CD4-positive, CD25-positive, alpha-beta regulatory T cell (primary cell): ENCODE results near the gene MYPN. TPM values are rescaled to one million over a fixed set of nuclear protein-coding genes. Genes with fewer than 3 reads are reported as not detected.
A peak's percentile ranks its signal among the peaks of the same experiment; 100 is the strongest.

Source experiments
- ATAC-seq, 2 donors: fragments of 150-1000 bp; cut with Tn5 transposase; one replicate each; pipeline ENCODE4 v1.10.0; 2021; ENCODE audit warnings: low read depth in 2 of 2, moderate number of reproducible peaks in 2 of 2, moderate library complexity in 1 of 2
- DNase-seq, 3 donors: peaks; one replicate each; pipeline versions ENCODE4 v3.0.0 to v3.0.0-alpha.2; 2012 to 2022; ENCODE audit warnings: mixed read lengths in 1 of 3
- H3K27ac ChIP-seq: one replicate; pipeline ENCODE4 v1.7.0; 2013; ENCODE audit warnings: mild to moderate bottlenecking, low read length; ENCODE audit not compliant: insufficient read depth, poor library complexity, severe bottlenecking
- H3K27me3 ChIP-seq: one replicate; pipeline ENCODE4 v1.7.0; 2013; ENCODE audit warnings: low read length; ENCODE audit not compliant: control insufficient read depth, insufficient read depth
- H3K36me3 ChIP-seq: one replicate; pipeline ENCODE4 v1.7.0; 2013; ENCODE audit warnings: mild to moderate bottlenecking, low read length, moderate library complexity; ENCODE audit not compliant: control insufficient read depth, insufficient read depth
- H3K4me1 ChIP-seq: 2 replicates; pipeline ENCODE4 v1.7.0; 2013; ENCODE audit warnings: mild to moderate bottlenecking, low read length; ENCODE audit not compliant: insufficient read depth, control insufficient read depth, poor library complexity, severe bottlenecking
- H3K4me3 ChIP-seq: one replicate; pipeline ENCODE4 v1.7.0; 2013; ENCODE audit warnings: low read depth, mild to moderate bottlenecking, low read length, moderate library complexity
- H3K9me3 ChIP-seq, 2 experiments: 1 replicate in 1 of 2; 2 replicates in 1 of 2; pipeline ENCODE4 v1.7.0; 2013; ENCODE audit warnings: low read length in 2 of 2, mild to moderate bottlenecking in 1 of 2, moderate library complexity in 1 of 2; ENCODE audit not compliant: control insufficient read depth in 2 of 2
- H3K27ac Mint-ChIP-seq, 3 donors: one replicate each; pipeline ENCODE4 v1.8.0; 2020 to 2022; ENCODE audit warnings: mild to moderate bottlenecking in 3 of 3, mixed read lengths in 3 of 3, moderate library complexity in 2 of 3
- H3K27me3 Mint-ChIP-seq: one replicate; pipeline ENCODE4 v1.8.0; 2022; ENCODE audit warnings: mild to moderate bottlenecking, mixed read lengths
- H3K36me3 Mint-ChIP-seq: one replicate; pipeline ENCODE4 v1.8.0; 2020; ENCODE audit warnings: mixed read lengths
- H3K4me1 Mint-ChIP-seq, 4 donors: one replicate each; pipeline ENCODE4 v1.8.0; 2020 to 2022; ENCODE audit warnings: mixed read lengths in 4 of 4, mild to moderate bottlenecking in 1 of 4
- H3K4me3 Mint-ChIP-seq, 4 donors: one replicate each; pipeline ENCODE4 v1.8.0; 2020 to 2022; ENCODE audit warnings: mild to moderate bottlenecking in 4 of 4, mixed read lengths in 4 of 4, moderate library complexity in 3 of 4
- H3K9me3 Mint-ChIP-seq, 7 donors: one replicate each; pipeline ENCODE4 v1.8.0; 2020 to 2022; ENCODE audit warnings: mixed read lengths in 7 of 7, mild to moderate bottlenecking in 3 of 7, moderate library complexity in 2 of 7
- polyA plus RNA-seq, 4 donors: library from polyadenylated mRNA; unstranded; fragments of 300-500 nt; fragmentation: Illumina TruSeq; gene quantifications; one replicate each; pipeline ENCODE4 v1.2.3, GENCODE V29; 2021
- total RNA-seq: library from RNA; stranded (reverse); gene quantifications from one replicate; pipeline ENCODE4 v1.2.3, GENCODE V29; 2022

MYPN gene
- total and polyA plus RNA-seq, 5 donors from 2014 or later, result not detected

GRCh38 chr10:68158031-68158430 is 48.7 kb downstream of the MYPN start:
- peaks cover 0 to 2% (median 0%) of the 10 kb centered on the region in 4 donors for H3K4me1 Mint-ChIP-seq
- no peak for ATAC-seq
- no peak overlapping the region for H3K4me3 Mint-ChIP-seq
- peaks cover 29% of the 10 kb centered on the region for H3K27me3 Mint-ChIP-seq
- no peak overlapping the region for H3K27ac Mint-ChIP-seq
- H3K9me3 Mint-ChIP-seq, result no peaks in the 10 kb centered on the region
- no peaks in the 10 kb centered on the region for H3K36me3 ChIP-seq
- H3K4me3 ChIP-seq, result no peak overlapping the region
- no peaks in the 10 kb centered on the region for H3K36me3 Mint-ChIP-seq
- no peak for DNase-seq
- no peaks in the 10 kb centered on the region for H3K4me1 ChIP-seq
- no peaks in the 10 kb centered on the region for H3K9me3 ChIP-seq
- H3K27ac ChIP-seq, result no peak overlapping the region
- H3K27me3 ChIP-seq, result peaks cover 4% of the 10 kb centered on the region

- no peaks in the 10 kb centered on the region for H3K27me3 ChIP-seq
- no peaks in the 10 kb centered on the region for H3K36me3 ChIP-seq
- H3K4me1 Mint-ChIP-seq, result no peaks in the 10 kb centered on the region
- no peaks in the 10 kb centered on the region for H3K4me1 ChIP-seq
- peak in 1 of 3 donors; percentile 4 for DNase-seq
- no peak overlapping the region for H3K4me3 ChIP-seq
- no peak overlapping the region for H3K4me3 Mint-ChIP-seq
- H3K27ac ChIP-seq, result no peak overlapping the region
- no peak for ATAC-seq
- H3K9me3 Mint-ChIP-seq, result peaks cover 0 to 4% (median 0%) of the 10 kb centered on the region in 7 donors
- H3K27ac Mint-ChIP-seq, result no peak overlapping the region
- H3K27me3 Mint-ChIP-seq, result peaks cover 20% of the 10 kb centered on the region
- H3K36me3 Mint-ChIP-seq, result no peaks in the 10 kb centered on the region
- H3K9me3 ChIP-seq, result no peaks in the 10 kb centered on the region
Observed at GRCh38 chr10:68163735-68164134, 54.4 kb downstream of the MYPN start.

GRCh38 chr10:68165643-68166042 is 56.4 kb downstream of the MYPN start:
- H3K36me3 ChIP-seq, result no peaks in the 10 kb centered on the region
- H3K9me3 ChIP-seq, result no peaks in the 10 kb centered on the region
- no peak for ATAC-seq
- H3K4me3 ChIP-seq, result no peak overlapping the region
- H3K27me3 Mint-ChIP-seq, result peaks cover 20% of the 10 kb centered on the region
- no peak overlapping the region for H3K27ac Mint-ChIP-seq
- H3K4me1 ChIP-seq, result no peaks in the 10 kb centered on the region
- H3K9me3 Mint-ChIP-seq, result peaks cover 0 to 4% (median 0%) of the 10 kb centered on the region in 7 donors
- H3K36me3 Mint-ChIP-seq, result no peaks in the 10 kb centered on the region
- no peaks in the 10 kb centered on the region for H3K4me1 Mint-ChIP-seq
- H3K27ac ChIP-seq, result no peak overlapping the region
- no peak overlapping the region for H3K4me3 Mint-ChIP-seq
- no peaks in the 10 kb centered on the region for H3K27me3 ChIP-seq
- no peak for DNase-seq

- Histone ChIP-seq H3K27ac (no peak overlapping the region), H3K27me3 (no peaks in the 10 kb centered on the region), H3K4me3 (no peak overlapping the region), H3K4me1 (no peaks in the 10 kb centered on the region), H3K9me3 (no peaks in the 10 kb centered on the region), H3K36me3 (no peaks in the 10 kb centered on the region)
- H3K27me3 Mint-ChIP-seq, result peaks cover 20% of the 10 kb centered on the region
- no peak for ATAC-seq
- no peaks in the 10 kb centered on the region for H3K4me1 Mint-ChIP-seq
- peaks cover 0 to 4% (median 0%) of the 10 kb centered on the region in 7 donors for H3K9me3 Mint-ChIP-seq
- DNase-seq, result no peak
- no peak overlapping the region for H3K4me3 Mint-ChIP-seq
- H3K36me3 Mint-ChIP-seq, result no peaks in the 10 kb centered on the region
- H3K27ac Mint-ChIP-seq, result no peak overlapping the region
Observed at GRCh38 chr10:68166871-68167585, 57.7 kb downstream of the MYPN start.

- H3K27me3 Mint-ChIP-seq, result peaks cover 20% of the 10 kb centered on the region
- no peak overlapping the region for H3K27ac Mint-ChIP-seq
- no peak overlapping the region for H3K4me3 Mint-ChIP-seq
- no peak overlapping the region for H3K4me3 ChIP-seq
- H3K4me1 Mint-ChIP-seq, result no peaks in the 10 kb centered on the region
- no peak for DNase-seq
- no peak overlapping the region for H3K27ac ChIP-seq
- H3K4me1 ChIP-seq, result no peaks in the 10 kb centered on the region
- no peaks in the 10 kb centered on the region for H3K9me3 ChIP-seq
- no peaks in the 10 kb centered on the region for H3K36me3 Mint-ChIP-seq
- no peak for ATAC-seq
- no peaks in the 10 kb centered on the region for H3K27me3 ChIP-seq
- H3K9me3 Mint-ChIP-seq, result peaks cover 0 to 4% (median 0%) of the 10 kb centered on the region in 7 donors
- no peaks in the 10 kb centered on the region for H3K36me3 ChIP-seq
Observed at GRCh38 chr10:68167586-68168189, 58.4 kb downstream of the MYPN start.

GRCh38 chr10:68171539-68172080 is 62.3 kb downstream of the MYPN start:
- DNase-seq (no peak), ATAC-seq (no peak)
- Histone ChIP-seq H3K27ac (no peak overlapping the region), H3K9me3 (no peaks in the 10 kb centered on the region), H3K4me3 (no peak overlapping the region), H3K4me1 (no peaks in the 10 kb centered on the region), H3K27me3 (no peaks in the 10 kb centered on the region), H3K36me3 (no peaks in the 10 kb centered on the region)
- H3K4me1 Mint-ChIP-seq, result no peaks in the 10 kb centered on the region
- no peaks in the 10 kb centered on the region for H3K36me3 Mint-ChIP-seq
- no peak overlapping the region for H3K27ac Mint-ChIP-seq
- H3K4me3 Mint-ChIP-seq, result no peak overlapping the region
- peaks cover 12% of the 10 kb centered on the region for H3K27me3 Mint-ChIP-seq
- H3K9me3 Mint-ChIP-seq, result peaks cover 0 to 7% (median 0%) of the 10 kb centered on the region in 7 donors

GRCh38 chr10:68172324-68172723 is 63.0 kb downstream of the MYPN start:
- H3K9me3 Mint-ChIP-seq, result peaks cover 0 to 7% (median 0%) of the 10 kb centered on the region in 7 donors
- Histone ChIP-seq H3K27me3 (peaks cover 2% of the 10 kb centered on the region), H3K4me1 (no peaks in the 10 kb centered on the region), H3K36me3 (no peaks in the 10 kb centered on the region), H3K4me3 (no peak overlapping the region), H3K27ac (no peak overlapping the region), H3K9me3 (no peaks in the 10 kb centered on the region)
- no peak for ATAC-seq
- H3K27ac Mint-ChIP-seq, result peak overlapping the region in 1 of 3 donors; percentile 29
- no peaks in the 10 kb centered on the region for H3K36me3 Mint-ChIP-seq
- H3K27me3 Mint-ChIP-seq, result peaks cover 13% of the 10 kb centered on the region
- DNase-seq, result no peak
- H3K4me3 Mint-ChIP-seq, result no peak overlapping the region
- H3K4me1 Mint-ChIP-seq, result no peaks in the 10 kb centered on the region
